ENCODE measurements around the gene OR5H14. TPM values are rescaled to one million over a fixed set of nuclear protein-coding genes. Genes with fewer than 3 reads are reported as not detected.

OR5H14 gene
- total RNA-seq, 1 experiment from 2014 or later, result not detected

DNA sequence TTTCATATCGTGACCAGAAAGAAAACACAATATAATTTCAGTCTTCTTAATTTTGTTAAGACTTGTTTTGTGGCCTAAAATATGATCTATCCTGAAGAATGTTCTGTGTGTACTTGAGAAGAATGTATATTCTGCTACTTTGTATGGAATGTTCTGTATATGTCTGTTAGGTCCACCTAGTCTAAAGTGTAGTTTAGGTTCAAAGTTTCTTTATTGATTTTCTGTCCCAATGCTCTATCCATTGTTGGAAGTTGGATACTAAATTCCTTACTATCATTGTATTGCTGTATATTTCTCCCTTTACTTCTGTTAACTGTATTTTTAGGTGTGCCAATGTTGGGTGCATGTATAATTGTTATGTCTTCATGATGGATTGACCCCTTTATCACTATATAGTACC lies 39.1 kb upstream of the OR5H14 start:
- no peak overlapping the region for H2BK12ac ChIP-seq (ENCODE audit: insufficient read length, low read depth, low read length)
- H4K20me1 ChIP-seq (ENCODE audit: control insufficient read depth, insufficient read depth, insufficient read length), result no peaks in the 10 kb centered on the region
- H3K9ac ChIP-seq (ENCODE audit: extremely low read depth, insufficient read length, low read length), result no peak overlapping the region
- H3K27ac ChIP-seq (ENCODE audit: insufficient read length, low read depth, low read length), result no peak overlapping the region
- H3K56ac ChIP-seq (ENCODE audit: insufficient read length, low read depth, low read length), result no peak overlapping the region
- Mint-ChIP-seq H3K27ac (no peak overlapping the region), H3K4me3 (no peak overlapping the region), H3K9me3 (peaks cover 2 to 6% of the 10 kb centered on the region in 2 experiments; a peak in 2 of 5 replicates), H3K27me3 (ENCODE audit: low read depth) (no peaks in the 10 kb centered on the region), H3K4me1 (peaks cover 14 to 16% of the 10 kb centered on the region in 2 experiments), H3K36me3 (ENCODE audit: insufficient read depth in 1 of 3, low read depth in 3 of 3) (peaks cover 0 to 6% (median 4%) of the 10 kb centered on the region in 3 experiments; a peak in 2 of 7 replicates)
- no peak overlapping the region for H4K5ac ChIP-seq (ENCODE audit: insufficient read length, low read depth, low read length)
- no peak overlapping the region for H2BK120ac ChIP-seq (ENCODE audit: low read depth, low read length, poor library complexity, severe bottlenecking)
- no peak overlapping the region for H4K8ac ChIP-seq (replicated peaks; ENCODE audit: insufficient read length, low read depth, low read length)
- no peak for DNase-seq
- no peak overlapping the region for H4K91ac ChIP-seq (ENCODE audit: insufficient read length, low read depth, low read length)
- H3T11ph ChIP-seq (ENCODE audit: low read length), result no peak overlapping the region
- no peak overlapping the region for H2AFZ ChIP-seq (ENCODE audit: low read length)
- no peak overlapping the region for H2BK15ac ChIP-seq (ENCODE audit: low read depth, low read length)
- H2BK20ac ChIP-seq (ENCODE audit: low read depth, low read length, poor library complexity, severe bottlenecking), result no peak overlapping the region
- no peaks in the 10 kb centered on the region for H3K79me2 ChIP-seq (ENCODE audit: insufficient read depth, low read length)
- H3K9me3 ChIP-seq (ENCODE audit: control insufficient read depth, low read depth, low read length), result peaks cover 16% of the 10 kb centered on the region
- H3K14ac ChIP-seq (ENCODE audit: insufficient read depth, low read length), result no peak overlapping the region
- no peak overlapping the region for H2AK5ac ChIP-seq (ENCODE audit: insufficient read length, low read length)
- no CpG with 5 or more reads among the region's 1 CpG for WGBS (ENCODE audit: extremely low coverage, insufficient read length, low lambda C conversion rate)
- no peaks in the 10 kb centered on the region for H3K23me2 ChIP-seq (ENCODE audit: insufficient read length, low read depth, low read length, poor library complexity, severe bottlenecking)
- H3K4me1 ChIP-seq (ENCODE audit: insufficient read depth, low read length), result no peaks in the 10 kb centered on the region
- no peaks in the 10 kb centered on the region for H3K27me3 ChIP-seq (ENCODE audit: insufficient read depth, low read length)
- no peak overlapping the region for H3K4ac ChIP-seq (ENCODE audit: low read depth, low read length)
- H2BK5ac ChIP-seq (ENCODE audit: insufficient read length, low read length), result no peak overlapping the region
- TF ChIP-seq, protein P1, sequence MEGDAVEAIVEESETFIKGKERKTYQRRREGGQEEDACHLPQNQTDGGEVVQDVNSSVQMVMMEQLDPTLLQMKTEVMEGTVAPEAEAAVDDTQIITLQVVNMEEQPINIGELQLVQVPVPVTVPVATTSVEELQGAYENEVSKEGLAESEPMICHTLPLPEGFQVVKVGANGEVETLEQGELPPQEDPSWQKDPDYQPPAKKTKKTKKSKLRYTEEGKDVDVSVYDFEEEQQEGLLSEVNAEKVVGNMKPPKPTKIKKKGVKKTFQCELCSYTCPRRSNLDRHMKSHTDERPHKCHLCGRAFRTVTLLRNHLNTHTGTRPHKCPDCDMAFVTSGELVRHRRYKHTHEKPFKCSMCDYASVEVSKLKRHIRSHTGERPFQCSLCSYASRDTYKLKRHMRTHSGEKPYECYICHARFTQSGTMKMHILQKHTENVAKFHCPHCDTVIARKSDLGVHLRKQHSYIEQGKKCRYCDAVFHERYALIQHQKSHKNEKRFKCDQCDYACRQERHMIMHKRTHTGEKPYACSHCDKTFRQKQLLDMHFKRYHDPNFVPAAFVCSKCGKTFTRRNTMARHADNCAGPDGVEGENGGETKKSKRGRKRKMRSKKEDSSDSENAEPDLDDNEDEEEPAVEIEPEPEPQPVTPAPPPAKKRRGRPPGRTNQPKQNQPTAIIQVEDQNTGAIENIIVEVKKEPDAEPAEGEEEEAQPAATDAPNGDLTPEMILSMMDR (conservative IDR thresholded peaks at IDR 0.05), result no peak
- no peaks in the 10 kb centered on the region for H3K79me1 ChIP-seq (ENCODE audit: insufficient read depth, low read depth, low read length, poor library complexity, severe bottlenecking)
- no peak overlapping the region for H3K18ac ChIP-seq (ENCODE audit: insufficient read length, low read depth, low read length)
- no peak overlapping the region for H3K4me2 ChIP-seq (ENCODE audit: insufficient read depth, insufficient read length, low read length)
- H3K23ac ChIP-seq (ENCODE audit: insufficient read length, low read depth, low read length), result no peak overlapping the region

All from H9 (cell line).